Globus pallidus (tissue), 1 donor: ENCODE data around the gene PNKD.

Source experiments
- DNase-seq: peaks from one replicate; pipeline ENCODE4 v3.0.0-alpha.2; 2015; ENCODE audit warnings: low spot score

The PNKD gene

DNA sequence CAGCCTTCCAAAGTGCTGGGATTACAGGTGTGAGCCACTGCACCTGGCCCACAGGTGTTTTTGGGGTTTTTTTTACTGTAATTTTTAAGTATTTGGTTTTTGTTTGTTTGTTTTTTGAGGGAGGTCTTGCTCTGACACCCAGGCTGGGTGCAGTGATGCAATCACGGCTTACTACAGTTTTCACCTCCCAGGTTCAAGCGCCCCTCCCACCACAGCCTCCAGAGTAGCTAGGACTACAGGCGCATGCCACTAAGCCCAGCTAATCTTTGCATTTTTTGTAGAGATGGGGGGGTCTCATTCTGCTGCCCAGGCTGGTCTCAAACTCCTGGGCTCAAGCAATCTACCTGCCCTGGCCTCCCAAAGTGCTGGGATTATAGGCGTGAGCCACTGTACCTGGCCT, 104.5 kb downstream of the PNKD start:
- DNase-seq = no peak

DNA sequence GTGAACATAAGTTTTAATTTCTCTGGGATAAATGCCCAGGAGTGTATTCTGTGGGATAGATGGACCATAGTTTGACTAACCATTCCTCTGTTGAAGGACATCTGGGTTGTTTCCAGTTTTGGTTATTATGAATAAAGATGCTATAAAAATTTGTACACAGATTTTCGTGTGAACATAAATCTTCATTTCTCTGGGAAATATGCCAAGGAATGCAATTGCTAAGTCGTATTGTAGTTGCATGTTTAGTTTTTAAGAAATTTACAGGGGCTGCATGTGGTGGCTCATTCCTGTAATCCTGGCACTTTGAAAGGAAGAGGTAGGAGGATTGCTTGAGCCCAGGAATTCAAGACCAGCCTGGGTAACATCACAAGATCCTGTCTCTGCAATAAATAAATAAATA, 104.9 kb downstream of the PNKD start:
- no peak for DNase-seq

DNA sequence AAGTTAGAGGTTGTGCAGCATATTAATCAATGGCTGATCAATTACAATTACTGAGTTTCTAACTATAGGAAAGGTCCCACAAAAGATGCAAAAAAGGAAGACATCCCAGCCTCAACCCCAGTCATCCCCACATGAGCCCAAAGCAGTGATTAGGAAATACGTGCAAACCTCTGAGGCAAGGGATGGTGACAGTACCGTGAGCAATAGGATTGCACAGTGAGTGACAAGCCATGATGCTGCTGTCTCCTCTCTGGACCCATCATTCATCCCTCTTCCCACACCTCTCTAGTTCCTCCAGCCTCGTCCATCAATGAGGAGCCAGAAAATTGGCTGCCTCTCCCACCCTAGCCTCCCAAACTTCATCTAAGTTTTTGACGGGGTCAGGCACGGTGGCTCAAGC, 107.7 kb downstream of the PNKD start:
- DNase-seq = no peak

DNA sequence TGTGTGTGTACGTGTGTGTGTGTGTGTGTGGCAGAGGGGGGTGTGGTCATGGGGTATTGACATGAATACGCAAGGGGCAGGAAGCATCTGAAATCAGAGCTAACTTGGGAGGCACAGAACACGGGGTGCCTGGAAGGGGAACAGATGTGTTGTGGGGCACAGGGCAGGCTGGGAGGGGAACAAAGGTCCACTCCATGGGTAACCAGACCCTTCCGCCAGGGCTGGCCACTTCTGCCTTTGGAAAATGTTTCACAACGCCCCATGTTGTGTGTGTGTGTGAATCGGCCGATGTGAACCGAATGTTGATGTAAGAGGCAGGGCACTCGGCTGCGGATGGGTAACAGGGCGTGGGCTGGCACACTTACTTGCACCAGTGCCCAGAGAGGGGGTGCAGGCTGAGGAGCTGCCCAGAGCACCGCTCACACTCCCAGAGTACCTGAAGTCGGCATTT, 111.6 kb downstream of the PNKD start, which contains the start of gene SLC11A1:
SLC11A1 (plus strand) TSS at position 358 of the 451 bp plus-strand sequence. CDS start 96 bp downstream, outside the sequence.
- peak; percentile 53 for DNase-seq

DNA sequence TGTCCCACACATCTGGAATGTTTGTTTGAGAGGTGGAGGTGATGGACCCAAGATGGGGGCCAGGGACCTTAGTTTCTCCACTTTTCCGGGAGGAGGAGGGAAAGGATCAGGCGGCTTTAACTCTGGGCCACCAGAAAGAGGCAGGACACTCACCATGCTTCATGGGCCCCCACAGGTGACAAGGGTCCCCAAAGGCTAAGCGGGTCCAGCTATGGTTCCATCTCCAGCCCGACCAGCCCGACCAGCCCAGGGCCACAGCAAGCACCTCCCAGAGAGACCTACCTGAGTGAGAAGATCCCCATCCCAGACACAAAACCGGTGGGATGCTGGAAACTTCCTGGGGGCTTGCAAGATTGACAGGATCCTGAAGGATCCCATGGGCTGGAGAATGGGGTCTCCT, 112.5 kb downstream of the PNKD start:
- DNase-seq = no peak

DNA sequence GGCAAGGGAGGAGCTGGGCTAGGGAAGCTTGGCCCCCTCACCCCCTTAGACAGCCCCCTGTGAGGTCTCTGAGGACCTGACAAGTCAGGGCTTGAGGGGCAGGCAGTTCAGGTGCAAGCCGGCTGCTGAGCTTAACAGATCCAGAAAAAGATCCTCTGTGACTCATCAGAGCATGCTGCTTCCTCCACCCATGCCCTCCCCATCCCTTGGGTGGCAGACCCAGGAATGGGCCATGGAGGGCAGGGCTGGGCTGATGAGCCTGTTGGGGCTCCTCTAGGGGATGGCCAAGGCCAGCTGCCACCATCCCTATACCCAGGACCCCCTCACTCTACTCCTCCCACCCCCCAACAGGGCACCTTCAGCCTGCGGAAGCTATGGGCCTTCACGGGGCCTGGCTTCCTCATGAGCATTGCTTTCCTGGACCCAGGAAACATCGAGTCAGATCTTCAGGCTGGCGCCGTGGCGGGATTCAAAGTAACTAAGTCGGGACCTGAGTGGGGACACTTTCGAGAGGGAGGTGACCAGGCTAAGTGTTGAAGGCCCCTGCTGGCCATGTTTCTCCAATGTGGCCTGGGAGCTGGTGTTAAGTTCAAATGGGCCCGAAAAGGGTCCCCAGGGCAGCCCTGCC, 113.7 kb downstream of the PNKD start:
- no peak for DNase-seq

DNA sequence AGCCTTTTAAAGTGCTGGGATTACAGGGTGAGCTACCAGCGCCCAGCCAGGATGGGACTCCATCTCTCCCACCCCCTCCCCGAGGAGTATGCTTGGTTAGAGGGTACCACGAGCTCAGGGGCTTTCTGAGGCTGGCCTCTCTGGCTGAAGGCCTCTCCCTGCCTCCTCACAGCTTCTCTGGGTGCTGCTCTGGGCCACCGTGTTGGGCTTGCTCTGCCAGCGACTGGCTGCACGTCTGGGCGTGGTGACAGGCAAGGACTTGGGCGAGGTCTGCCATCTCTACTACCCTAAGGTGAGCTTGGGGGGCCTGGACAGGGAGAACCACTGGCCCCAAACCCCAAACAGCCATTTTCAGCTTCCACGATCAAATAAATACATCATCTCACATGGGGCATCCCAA, 114.7 kb downstream of the PNKD start:
- DNase-seq = no peak

DNA sequence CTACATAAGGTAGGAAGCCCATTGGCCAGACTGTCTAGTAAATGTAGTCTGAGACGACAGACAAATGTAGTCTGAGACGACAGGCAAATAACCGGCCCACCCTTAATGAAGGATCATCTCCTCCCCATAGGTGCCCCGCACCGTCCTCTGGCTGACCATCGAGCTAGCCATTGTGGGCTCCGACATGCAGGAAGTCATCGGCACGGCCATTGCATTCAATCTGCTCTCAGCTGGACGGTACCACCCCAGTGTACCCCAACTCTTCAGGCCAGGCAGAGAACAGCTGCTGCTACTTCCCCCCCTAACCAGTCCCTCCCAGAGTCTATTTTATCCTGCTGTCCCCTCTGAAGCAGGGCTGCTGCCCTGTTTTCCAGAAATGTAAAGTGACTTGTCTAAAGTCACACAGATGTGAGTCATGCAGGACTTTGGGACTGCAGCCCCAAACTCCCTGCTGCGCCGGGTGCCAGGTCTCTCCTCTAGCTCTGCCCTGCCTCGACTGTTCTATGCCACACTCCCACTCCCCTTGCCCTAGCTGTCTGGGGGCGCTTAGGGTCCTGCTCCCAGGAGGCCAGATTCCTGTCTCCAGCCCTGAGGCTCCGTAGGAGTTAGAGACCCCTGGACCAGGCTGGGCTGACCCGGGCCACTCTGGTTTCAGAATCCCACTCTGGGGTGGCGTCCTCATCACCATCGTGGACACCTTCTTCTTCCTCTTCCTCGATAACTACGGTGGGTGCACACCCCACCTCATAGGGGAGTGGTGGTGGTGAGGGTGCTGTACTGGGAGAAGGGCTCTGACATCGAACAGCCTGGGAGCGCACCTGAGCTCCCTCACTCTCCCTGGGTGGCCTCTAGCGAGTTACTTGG, 116.4 kb downstream of the PNKD start:
- no peak for DNase-seq

DNA sequence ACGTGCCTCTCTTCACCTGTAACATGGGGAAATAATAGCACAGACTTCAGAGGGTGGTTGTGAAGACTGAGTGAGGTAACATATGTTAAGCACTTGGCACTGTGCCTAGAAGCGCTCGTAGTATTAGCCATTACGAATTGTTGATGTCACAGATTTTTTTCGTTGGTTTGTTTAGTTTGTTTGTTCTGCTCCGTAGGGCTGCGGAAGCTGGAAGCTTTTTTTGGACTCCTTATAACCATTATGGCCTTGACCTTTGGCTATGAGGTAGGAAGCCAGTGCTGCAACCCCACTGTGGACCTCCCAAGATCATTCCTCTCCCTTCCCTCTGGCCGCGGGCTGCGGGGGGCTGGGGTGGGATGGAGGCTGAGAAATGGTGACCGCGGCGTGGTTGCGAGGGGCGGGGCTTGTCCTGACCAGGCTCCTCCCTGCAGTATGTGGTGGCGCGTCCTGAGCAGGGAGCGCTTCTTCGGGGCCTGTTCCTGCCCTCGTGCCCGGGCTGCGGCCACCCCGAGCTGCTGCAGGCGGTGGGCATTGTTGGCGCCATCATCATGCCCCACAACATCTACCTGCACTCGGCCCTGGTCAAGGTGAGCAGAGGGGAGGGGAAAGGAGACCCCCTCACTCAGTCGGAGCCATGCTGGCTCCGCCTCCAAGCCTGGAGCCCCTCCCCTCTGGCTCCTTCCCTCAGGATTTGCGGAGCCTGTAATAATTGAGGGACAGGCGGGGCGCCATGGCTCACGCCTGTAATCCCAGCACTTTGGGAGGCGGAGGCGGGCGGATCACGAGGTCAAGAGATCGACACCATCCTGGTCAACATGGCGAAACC, 117.3 kb downstream of the PNKD start:
- no peak for DNase-seq

DNA sequence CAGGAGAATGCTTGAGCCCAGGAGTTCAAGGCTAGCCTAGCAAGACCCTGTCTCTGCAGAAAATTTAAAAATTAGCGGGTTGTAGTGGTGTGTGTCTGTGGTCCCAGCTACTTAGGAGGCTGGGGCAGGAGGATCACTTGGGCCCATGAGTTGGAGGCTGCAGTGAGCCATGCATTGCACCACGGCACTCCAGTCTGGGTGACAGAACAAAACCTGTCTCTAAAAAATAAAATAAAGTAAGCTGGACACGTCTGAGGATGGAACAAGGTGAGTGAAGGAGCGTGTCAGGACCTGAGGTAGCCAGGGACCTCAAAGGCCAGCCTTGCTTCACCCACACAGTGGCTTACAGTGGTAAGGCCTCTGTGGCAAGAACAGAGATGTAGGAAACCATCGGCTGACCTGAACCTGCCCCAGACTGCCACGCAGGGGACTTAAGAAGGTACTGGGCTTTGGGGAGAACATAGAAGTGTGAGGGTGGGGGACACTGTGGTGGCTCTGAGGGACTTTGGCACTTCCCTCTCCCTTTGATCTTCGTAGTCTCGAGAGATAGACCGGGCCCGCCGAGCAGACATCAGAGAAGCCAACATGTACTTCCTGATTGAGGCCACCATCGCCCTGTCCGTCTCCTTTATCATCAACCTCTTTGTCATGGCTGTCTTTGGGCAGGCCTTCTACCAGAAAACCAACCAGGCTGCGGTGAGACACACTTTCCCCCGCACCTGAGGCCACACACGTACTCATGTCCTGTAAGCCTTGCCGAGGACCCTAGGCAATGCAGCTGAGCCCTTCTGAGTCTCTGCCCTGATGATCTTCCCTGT, 119.2 kb downstream of the PNKD start:
- no peak for DNase-seq

DNA sequence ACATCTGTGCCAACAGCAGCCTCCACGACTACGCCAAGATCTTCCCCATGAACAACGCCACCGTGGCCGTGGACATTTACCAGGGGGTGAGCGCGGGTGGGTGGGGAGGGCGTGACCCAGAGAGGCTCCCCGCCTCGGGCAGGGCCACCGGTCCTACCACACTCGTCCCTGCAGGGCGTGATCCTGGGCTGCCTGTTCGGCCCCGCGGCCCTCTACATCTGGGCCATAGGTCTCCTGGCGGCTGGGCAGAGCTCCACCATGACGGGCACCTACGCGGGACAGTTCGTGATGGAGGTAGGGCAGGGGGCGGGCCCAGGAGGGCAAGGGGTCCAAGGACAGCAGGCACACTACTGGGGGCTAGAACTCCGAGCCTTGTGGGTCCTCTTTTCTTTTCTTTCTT, 120.9 kb downstream of the PNKD start:
- no peak for DNase-seq

DNA sequence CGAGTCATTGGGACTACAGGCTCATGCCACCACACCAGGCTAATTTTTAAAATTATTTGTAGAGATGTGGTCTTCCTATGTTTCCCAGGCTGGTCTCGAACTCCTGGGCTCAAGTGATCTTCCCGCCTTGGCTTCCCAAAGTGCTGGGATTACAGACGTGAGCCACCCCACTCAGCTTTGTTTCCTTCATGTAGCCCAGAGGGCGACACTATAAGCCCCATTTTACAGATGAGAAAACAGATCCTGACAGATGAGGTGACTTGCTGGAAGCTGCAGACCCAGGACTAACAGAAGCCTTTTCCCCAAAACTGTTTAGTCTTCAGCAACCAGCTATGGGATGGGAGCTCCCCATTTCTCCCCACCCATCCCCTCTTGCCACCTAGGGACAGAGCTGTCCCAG, 122.1 kb downstream of the PNKD start:
- no peak for DNase-seq

DNA sequence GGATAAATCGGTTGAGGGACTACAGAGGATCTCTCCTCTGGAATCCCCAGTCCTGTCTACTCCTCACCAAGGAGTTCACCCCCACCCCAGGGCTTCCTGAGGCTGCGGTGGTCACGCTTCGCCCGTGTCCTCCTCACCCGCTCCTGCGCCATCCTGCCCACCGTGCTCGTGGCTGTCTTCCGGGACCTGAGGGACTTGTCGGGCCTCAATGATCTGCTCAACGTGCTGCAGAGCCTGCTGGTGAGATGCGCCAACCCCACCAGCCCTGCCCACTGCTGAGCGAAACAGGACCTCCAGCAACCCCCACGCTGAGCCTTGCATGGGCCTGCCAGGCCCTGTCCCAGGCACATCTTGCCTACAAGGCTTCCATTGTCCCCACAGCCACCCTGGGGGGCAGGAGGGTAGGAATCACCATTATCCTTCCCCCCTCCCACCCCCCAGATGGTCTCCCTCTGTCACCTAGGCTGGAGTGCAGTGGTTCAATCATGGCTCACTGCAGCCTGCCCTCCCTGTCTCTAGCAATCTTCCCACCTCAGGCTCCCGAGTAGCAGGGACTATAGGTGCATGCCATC, 122.7 kb downstream of the PNKD start:
- no peak for DNase-seq

DNA sequence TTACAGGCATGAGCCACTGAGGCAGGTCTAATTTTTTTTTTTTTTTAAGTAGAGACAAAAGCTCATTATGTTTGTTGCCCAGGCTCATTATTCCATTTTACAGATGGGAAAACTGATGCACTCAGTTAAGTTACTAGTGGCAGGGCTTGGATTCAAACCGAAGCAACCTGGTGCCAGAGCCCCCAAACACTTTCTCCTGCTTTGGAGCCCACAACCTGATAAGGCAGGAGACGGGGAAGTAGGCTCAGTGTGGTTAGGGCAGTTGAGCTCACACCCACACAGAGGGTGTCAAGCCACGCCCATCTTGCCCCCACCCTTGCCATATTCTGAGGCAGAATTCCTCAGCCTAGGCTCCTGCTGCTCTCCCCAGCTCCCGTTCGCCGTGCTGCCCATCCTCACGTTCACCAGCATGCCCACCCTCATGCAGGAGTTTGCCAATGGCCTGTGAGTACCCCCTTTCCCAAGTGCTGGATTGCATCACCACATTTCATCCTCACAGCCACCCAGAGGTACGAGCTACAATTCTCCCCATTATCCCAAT, 123.5 kb downstream of the PNKD start:
- no peak for DNase-seq

DNA sequence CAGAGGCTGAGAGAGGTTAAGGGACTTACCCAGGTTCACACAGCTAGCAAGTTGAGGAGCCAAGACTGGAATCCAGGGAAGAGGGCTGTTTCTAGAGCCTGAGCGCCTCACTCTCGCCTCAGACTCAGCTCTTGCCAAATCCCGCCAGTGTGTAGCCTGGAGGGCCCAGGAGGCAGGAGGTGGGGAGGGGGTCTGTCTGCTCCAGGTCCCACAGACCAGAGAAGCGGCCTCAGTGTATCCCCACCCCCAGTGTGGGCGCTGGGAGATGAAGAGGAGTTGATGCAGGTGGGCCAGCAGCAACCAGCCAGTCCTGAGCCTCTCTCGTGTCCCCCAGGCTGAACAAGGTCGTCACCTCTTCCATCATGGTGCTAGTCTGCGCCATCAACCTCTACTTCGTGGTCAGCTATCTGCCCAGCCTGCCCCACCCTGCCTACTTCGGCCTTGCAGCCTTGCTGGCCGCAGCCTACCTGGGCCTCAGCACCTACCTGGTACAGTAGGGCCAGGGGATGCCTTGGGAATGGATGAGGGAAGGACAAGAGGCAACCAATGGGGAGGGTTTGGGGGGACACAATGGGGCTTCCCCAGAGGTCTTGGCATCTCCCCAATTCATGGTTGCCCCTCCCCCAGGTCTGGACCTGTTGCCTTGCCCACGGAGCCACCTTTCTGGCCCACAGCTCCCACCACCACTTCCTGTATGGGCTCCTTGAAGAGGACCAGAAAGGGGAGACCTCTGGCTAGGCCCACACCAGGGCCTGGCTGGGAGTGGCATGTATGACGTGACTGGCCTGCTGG, 124.2 kb downstream of the PNKD start:
- no peak for DNase-seq

DNA sequence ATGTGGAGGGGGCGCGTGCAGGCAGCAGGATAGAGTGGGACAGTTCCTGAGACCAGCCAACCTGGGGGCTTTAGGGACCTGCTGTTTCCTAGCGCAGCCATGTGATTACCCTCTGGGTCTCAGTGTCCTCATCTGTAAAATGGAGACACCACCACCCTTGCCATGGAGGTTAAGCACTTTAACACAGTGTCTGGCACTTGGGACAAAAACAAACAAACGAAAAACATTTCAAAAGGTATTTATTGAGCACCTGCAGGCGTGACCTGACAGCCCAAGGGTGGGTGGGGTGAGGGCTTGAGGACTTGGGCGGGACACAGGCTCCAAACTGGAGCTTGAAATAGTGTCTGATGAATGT, 124.7 kb downstream of the PNKD start:
- DNase-seq = no peak

DNA sequence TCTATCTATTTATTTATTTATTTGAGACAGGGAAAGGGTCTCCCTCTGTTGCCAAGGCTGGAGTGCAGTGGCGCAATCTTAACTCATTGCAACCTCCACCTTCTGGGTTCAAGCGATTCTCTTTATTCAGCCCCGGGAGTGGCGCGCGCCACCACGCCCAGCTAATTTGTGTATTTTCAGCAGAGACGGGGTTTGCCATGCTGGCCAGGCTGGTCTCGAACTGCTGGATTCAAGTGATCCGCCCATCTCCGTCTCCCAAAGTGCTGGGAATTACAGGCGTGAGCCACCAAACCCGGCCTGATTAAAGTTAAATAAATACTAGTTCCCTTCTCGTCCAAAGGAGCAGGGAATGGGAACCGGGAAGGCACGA, 125.1 kb downstream of the PNKD start:
- no peak for DNase-seq

DNA sequence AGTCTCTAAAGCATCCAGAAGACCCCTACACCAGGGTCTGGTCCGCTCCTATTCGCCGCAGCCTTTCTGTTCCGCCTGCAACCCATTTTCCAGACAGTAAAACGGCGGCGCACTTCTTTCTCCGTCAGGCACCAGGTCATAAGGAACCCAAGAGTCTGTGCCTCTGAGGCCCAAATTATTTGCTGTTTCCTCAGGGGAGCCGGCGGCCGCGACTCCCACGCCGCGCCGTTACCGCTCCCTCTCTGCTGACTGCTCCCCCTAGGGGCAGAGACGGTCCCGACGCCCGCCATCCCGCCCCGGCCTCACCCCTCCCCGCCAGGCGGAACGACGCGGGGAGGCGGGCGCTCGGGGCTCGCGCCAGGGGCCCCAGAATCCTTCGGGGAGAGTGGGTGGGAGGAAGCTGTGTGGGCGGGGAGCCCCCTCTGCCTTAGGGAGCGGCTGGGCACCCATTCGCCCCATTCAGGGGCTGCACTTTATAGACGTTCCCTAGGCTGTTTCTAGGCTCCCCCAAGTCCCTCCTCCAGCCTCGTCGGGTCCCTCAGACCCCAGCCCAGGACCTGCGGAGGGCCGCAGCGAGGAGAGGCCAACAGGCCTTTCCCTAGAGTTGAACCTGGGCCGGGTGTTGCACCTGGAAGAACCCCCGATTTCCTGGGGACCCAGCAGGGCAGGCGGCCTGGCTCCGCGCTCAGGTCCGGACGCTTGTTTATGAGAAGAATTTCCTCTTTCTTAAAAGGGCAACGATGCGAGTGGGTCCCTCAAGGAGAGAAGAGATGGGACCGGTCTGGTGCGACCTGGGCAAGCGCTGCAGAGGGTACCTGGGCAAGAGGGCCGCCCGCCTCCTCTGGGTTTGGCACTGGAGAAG, 125.7 kb downstream of the PNKD start:
- peak; percentile 98 for DNase-seq
